Measurements from ENCODE around the gene SEMA3A. TPM values are rescaled to one million over a fixed set of nuclear protein-coding genes. Genes with fewer than 3 reads are reported as not detected.

SEMA3A gene
- total and polyA plus RNA-seq, 2 of the 13 experiments (the other 11 are each of a cell fraction or from before 2014, with no cell fraction given), result 0.29 to 1.2 TPM

DNA sequence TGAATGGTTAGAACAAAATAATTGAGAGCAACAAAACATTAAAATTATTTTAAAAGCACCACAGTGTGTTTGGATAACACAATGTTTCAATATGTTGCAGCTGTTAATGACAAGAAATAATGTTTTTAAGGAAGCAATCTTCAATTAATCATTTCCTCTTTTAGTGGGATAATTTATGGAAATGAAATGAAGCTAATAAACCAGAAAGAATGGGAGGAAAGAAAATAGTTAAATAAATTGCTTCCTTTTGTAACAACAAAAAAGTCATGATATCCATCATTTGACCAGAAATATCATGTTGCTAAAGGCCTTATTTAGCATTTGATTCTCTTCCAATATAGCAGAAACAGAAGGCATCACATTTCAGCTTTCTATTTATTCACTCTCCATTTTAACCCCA is 224.5 kb downstream of the SEMA3A start:
- Histone ChIP-seq H2AFZ (ENCODE audit: low read length) (no peak overlapping the region), H3K27ac (ENCODE audit: extremely low read length, insufficient read depth, low read length) (no peak overlapping the region), H3K79me2 (ENCODE audit: insufficient read depth, low read length) (no peaks in the 10 kb centered on the region), H3K36me3 (replicated peaks in 1 of 2; ENCODE audit: control insufficient read depth in 1 of 2, insufficient read depth in 2 of 2, low read length in 2 of 2) (no peaks in the 10 kb centered on the region), H3K4me1 (ENCODE audit: insufficient read depth, low read length) (no peaks in the 10 kb centered on the region), H3K27me3 (ENCODE audit: control insufficient read depth in 1 of 2, insufficient read depth in 2 of 2, low read length in 2 of 2) (no peaks in the 10 kb centered on the region), H3K9me3 (ENCODE audit: low read length) (no peaks in the 10 kb centered on the region), H3K4me3 (replicated peaks in 1 of 3; ENCODE audit: insufficient read depth in 1 of 3, low read depth in 2 of 3, low read length in 3 of 3) (no peak overlapping the region), H4K20me1 (ENCODE audit: insufficient read depth, low read length) (no peaks in the 10 kb centered on the region; the same call in 1 of the 2 replicates), H3K4me2 (ENCODE audit: low read depth, low read length) (no peak overlapping the region), H3K9ac (ENCODE audit: insufficient read depth, low read depth, low read length) (no peak overlapping the region)
- ChIA-PET CTCF (ENCODE audit: low intra/inter-chr PET ratio, low total read pairs) (no interaction called here), POLR2A (no interaction called here)
- no TSS peak for BruUV-seq (replicated peaks)
- ATAC-seq (no peak), FAIRE-seq (no peak), DNase-seq (ENCODE audit: low spot score) (no peak)
- in situ Hi-C loops (cut with HindIII; ENCODE audit: extremely low pct_ligation_motif_present, low pct_unique_long_range_greater_than_20kb), result loop anchor here (10.0 kb wide), 1 partner anchor 485 kb away; no protein-coding TSS in a partner anchor
- TF ChIP-seq CREBL2 (CRISPR knock-in tag; IDR thresholded peaks at IDR 0.05; ENCODE audit: borderline replicate concordance), result no peak
- TF ChIP-seq RELA (CRISPR knock-in tag; IDR thresholded peaks at IDR 0.05), result no peak
- TF ChIP-seq TAF1 (CRISPR knock-in tag; IDR thresholded peaks at IDR 0.05), result no peak
- TF ChIP-seq ZNF207 (IDR thresholded peaks at IDR 0.05; ENCODE audit: borderline replicate concordance), result no peak
- no peak for TF ChIP-seq SNRNP70 (IDR thresholded peaks at IDR 0.05; ENCODE audit: low read depth, low read length)
- no peak for TF ChIP-seq ZNF468 (CRISPR knock-in tag; IDR thresholded peaks at IDR 0.05)
- TF ChIP-seq ZNF574 (CRISPR knock-in tag; IDR thresholded peaks at IDR 0.05), result no peak
- intact Hi-C loops (cut with micrococcal nuclease; ENCODE audit: unreplicated experiment), result no loop called here
